ENCODE data around the gene RALGAPA1.

RALGAPA1 gene

DNA sequence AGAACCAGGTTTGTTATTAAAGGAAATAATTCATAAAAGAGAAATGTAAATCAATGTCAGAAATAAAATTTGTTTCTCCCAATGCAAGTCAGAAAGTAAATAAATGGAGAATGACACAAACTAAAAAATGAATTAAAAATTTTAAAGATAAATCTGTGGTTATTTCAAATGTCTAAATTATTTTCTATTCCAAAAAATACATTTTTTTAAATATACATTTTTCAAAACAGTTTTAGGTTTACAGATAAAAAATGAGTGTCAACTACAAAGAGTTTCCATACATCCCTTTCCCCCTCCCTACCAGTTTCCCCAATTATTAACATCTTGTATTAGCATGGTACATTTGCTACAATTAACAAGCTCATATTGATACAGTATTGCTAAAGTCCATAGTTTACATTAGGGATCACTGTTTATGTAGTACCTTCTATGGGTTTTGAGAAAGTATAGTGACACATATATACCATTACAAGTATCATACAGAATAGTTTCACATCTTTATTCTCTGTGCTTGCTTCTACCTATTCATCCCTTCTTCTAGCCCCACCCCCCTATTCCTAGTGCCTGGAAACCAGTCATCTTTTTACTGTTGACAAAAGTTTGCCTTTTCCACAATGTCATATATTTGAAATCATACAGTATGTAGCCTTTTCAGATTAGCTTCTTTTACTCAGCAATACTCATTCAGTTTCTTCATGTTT is 104.2 kb downstream of the RALGAPA1 start:
- TF ChIP-seq SIN3A (IDR thresholded peaks at IDR 0.05; ENCODE audit: borderline replicate concordance, insufficient read depth, low read length) (no peak), FOXP2 (optimal IDR thresholded peaks at IDR 0.05; ENCODE audit: borderline replicate concordance, extremely low read depth, extremely low read length, insufficient read depth) (no peak)
- TF ChIP-seq, protein P1, sequence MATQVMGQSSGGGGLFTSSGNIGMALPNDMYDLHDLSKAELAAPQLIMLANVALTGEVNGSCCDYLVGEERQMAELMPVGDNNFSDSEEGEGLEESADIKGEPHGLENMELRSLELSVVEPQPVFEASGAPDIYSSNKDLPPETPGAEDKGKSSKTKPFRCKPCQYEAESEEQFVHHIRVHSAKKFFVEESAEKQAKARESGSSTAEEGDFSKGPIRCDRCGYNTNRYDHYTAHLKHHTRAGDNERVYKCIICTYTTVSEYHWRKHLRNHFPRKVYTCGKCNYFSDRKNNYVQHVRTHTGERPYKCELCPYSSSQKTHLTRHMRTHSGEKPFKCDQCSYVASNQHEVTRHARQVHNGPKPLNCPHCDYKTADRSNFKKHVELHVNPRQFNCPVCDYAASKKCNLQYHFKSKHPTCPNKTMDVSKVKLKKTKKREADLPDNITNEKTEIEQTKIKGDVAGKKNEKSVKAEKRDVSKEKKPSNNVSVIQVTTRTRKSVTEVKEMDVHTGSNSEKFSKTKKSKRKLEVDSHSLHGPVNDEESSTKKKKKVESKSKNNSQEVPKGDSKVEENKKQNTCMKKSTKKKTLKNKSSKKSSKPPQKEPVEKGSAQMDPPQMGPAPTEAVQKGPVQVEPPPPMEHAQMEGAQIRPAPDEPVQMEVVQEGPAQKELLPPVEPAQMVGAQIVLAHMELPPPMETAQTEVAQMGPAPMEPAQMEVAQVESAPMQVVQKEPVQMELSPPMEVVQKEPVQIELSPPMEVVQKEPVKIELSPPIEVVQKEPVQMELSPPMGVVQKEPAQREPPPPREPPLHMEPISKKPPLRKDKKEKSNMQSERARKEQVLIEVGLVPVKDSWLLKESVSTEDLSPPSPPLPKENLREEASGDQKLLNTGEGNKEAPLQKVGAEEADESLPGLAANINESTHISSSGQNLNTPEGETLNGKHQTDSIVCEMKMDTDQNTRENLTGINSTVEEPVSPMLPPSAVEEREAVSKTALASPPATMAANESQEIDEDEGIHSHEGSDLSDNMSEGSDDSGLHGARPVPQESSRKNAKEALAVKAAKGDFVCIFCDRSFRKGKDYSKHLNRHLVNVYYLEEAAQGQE (IDR thresholded peaks at IDR 0.05; ENCODE audit: insufficient read depth in 1 of 2, low read depth in 2 of 2, low read length in 2 of 2): no peak

DNA sequence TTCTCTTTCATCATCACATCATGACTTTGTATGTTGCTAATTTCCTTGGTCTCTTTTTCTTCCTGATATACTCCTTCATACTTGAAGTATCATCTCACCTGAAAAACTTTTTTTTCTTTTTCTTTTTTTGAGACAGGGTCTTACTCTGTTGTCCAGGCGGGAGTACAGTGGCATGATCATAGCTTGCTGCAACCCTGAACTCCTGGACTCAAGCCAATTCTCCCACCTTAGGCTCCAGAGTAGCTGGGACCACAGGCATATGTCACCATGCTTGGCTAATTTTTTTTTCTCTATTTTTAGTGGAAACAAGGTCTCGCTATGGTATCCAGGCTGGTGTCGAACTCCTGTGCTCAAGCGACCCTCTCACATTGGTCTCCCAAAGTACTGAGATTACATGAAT is 107.6 kb downstream of the RALGAPA1 start:
- TF ChIP-seq, protein P1 (IDR thresholded peaks at IDR 0.05; ENCODE audit: insufficient read depth in 1 of 2, low read depth in 2 of 2, low read length in 2 of 2): no peak
- TF ChIP-seq SIN3A (IDR thresholded peaks at IDR 0.05; ENCODE audit: borderline replicate concordance, insufficient read depth, low read length): no peak
- no peak for TF ChIP-seq FOXP2 (optimal IDR thresholded peaks at IDR 0.05; ENCODE audit: borderline replicate concordance, extremely low read depth, extremely low read length, insufficient read depth)
- TF ChIP-seq POLR2AphosphoS5 (IDR thresholded peaks at IDR 0.05; ENCODE audit: low read depth, low read length): no peak
- no peak for TF ChIP-seq TAF1 (IDR thresholded peaks at IDR 0.05; ENCODE audit: borderline replicate concordance, insufficient read depth, low read length)

DNA sequence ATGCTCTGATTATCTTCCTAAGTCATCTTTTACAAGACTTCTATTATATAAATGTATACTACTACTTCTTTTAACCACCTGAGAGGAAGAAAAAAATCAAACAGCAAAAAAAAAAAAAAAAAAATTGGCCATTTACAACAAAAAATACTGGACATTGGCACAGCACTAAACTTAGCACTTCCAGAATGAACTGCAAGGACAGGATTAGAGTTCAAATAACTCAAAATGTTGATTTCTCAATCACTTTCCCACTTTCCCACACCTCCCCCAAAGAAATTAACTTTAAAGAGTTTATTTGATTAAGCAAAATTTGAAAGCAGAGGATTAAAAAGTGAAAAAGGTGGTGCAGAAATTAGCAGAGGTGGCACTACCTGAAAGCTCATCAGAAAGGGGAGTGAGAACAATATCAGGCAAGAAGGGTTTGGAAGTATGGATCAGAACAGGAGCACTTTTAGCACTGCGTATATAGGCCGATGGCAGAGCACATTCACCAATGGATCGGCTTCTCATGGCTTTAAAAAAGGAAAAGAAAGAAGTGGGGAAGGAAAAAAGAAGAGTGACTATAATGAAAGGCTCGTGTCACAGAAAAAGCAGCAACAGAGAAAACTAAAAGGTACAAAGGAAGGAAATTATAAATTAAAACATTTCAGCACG is 109.2 kb downstream of the RALGAPA1 start:
- no peak for TF ChIP-seq TAF1 (IDR thresholded peaks at IDR 0.05; ENCODE audit: borderline replicate concordance, insufficient read depth, low read length)
- TF ChIP-seq, protein P1 (IDR thresholded peaks at IDR 0.05; ENCODE audit: insufficient read depth in 1 of 2, low read depth in 2 of 2, low read length in 2 of 2): no peak
- no peak for TF ChIP-seq FOXP2 (optimal IDR thresholded peaks at IDR 0.05; ENCODE audit: borderline replicate concordance, extremely low read depth, extremely low read length, insufficient read depth)
- no peak for TF ChIP-seq POLR2AphosphoS5 (IDR thresholded peaks at IDR 0.05; ENCODE audit: low read depth, low read length)
- no peak for TF ChIP-seq SIN3A (IDR thresholded peaks at IDR 0.05; ENCODE audit: borderline replicate concordance, insufficient read depth, low read length)

DNA sequence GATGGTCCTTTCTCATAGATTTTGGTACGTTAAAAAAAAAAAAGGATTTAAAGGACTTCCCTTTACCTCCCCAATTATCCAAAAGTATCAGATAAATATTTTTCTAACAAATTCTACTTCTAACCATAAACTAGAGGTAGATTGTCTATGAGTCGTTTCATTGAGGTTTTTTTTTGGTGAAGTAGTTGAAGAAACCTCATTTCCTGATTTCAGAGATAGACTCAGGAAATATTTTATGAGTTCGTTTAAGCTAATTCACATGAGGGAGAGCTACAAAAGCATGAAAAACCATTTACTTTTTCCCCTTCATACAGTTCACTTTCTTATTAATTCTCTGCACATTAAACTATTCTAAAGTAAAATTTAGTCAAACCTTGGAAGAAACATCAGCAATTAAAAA is 112.5 kb downstream of the RALGAPA1 start:
- TF ChIP-seq POLR2AphosphoS5 (IDR thresholded peaks at IDR 0.05; ENCODE audit: low read depth, low read length) (no peak), TAF1 (IDR thresholded peaks at IDR 0.05; ENCODE audit: borderline replicate concordance, insufficient read depth, low read length) (no peak), FOXP2 (optimal IDR thresholded peaks at IDR 0.05; ENCODE audit: borderline replicate concordance, extremely low read depth, extremely low read length, insufficient read depth) (no peak), SIN3A (IDR thresholded peaks at IDR 0.05; ENCODE audit: borderline replicate concordance, insufficient read depth, low read length) (no peak)
- TF ChIP-seq, protein P1 (IDR thresholded peaks at IDR 0.05; ENCODE audit: insufficient read depth in 1 of 2, low read depth in 2 of 2, low read length in 2 of 2): no peak

Data from PFSK-1 (cell line).